ENCODE measurements around the gene TMEM184B. TPM values are rescaled to one million over a fixed set of nuclear protein-coding genes. Genes with fewer than 3 reads are reported as not detected.

Gene TMEM184B
- total and polyA plus RNA-seq, 10 donors: 5.0 to 105 (median 45.1) TPM

- 62 to 87% (median 71%) methylated on average over 14 of the region's 14 CpGs for WGBS, 5 donors
- intact Hi-C loops (cut with DNase I; ENCODE audit: low total_unique reads): loop anchor here (10.0 kb wide), 1 partner anchor 174 kb away; no protein-coding TSS in a partner anchor
- Histone ChIP-seq H3K4me1 (peaks cover 0 to 45% (median 17%) of the 10 kb centered on the region in 6 donors), H3K27me3 (replicated peaks in 1 of 7) (no peaks in the 10 kb centered on the region), H3K27ac (peak overlapping the region in 7 of 8 donors; percentile 20 to 61 (median 51)), H3K36me3 (peaks cover 0 to 83% (median 23%) of the 10 kb centered on the region in 6 donors), H3K4me3 (no peak overlapping the region), H3K9me3 (no peaks in the 10 kb centered on the region)
- TF ChIP-seq POLR2AphosphoS5 (IDR thresholded peaks at IDR 0.05) (peak; percentile 12 to 31 (median 19)), POLR2A (IDR thresholded peaks at IDR 0.05) (no peak)
- TF ChIP-seq, protein P1, sequence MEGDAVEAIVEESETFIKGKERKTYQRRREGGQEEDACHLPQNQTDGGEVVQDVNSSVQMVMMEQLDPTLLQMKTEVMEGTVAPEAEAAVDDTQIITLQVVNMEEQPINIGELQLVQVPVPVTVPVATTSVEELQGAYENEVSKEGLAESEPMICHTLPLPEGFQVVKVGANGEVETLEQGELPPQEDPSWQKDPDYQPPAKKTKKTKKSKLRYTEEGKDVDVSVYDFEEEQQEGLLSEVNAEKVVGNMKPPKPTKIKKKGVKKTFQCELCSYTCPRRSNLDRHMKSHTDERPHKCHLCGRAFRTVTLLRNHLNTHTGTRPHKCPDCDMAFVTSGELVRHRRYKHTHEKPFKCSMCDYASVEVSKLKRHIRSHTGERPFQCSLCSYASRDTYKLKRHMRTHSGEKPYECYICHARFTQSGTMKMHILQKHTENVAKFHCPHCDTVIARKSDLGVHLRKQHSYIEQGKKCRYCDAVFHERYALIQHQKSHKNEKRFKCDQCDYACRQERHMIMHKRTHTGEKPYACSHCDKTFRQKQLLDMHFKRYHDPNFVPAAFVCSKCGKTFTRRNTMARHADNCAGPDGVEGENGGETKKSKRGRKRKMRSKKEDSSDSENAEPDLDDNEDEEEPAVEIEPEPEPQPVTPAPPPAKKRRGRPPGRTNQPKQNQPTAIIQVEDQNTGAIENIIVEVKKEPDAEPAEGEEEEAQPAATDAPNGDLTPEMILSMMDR (IDR thresholded peaks at IDR 0.05 in 8 of 11, conservative IDR thresholded peaks at IDR 0.05 in 3 of 11): peak in 1 of 11 experiments; percentile 23
- no peak for DNase-seq
Measured at GRCh38 chr22:38239101-38239761, 33.6 kb downstream of the TMEM184B start.

DNA sequence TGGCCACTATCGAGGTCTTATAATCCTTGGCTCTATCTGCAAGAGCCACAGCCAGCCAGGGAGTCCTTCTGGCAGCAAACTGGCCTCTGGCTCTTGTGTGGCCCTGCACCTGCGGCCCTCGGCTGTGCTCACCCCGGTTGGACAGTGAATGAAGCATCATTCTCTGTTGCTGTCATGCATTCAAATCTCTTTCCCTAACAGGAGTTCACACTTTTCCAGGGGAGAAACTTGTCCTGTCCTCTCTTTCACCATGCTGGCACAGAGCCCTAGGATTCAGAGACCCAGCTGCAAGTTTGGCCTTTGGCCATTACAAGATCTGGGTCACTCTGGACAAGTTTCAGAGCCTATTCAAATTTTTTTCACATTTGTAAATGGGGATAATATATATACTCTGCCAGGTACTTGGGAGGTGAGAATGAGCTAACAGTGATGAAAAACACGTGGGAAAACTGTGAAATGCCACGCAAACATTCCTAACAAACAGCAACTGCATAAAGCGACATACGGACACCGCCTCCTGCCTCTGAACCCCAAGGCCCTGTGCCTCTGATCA lies 34.2 kb downstream of the TMEM184B start:
- H3K4me3 ChIP-seq: no peak overlapping the region
- H3K4me1 ChIP-seq: peaks cover 0 to 45% (median 16%) of the 10 kb centered on the region in 6 donors
- WGBS, 5 donors: 82 to 87% (median 84%) methylated on average over 9 of the region's 9 CpGs
- intact Hi-C loops (cut with DNase I; ENCODE audit: low total_unique reads): loop anchor here (10.0 kb wide), 1 partner anchor 174 kb away; no protein-coding TSS in a partner anchor
- no peaks in the 10 kb centered on the region for H3K27me3 ChIP-seq (replicated peaks in 1 of 7)
- H3K27ac ChIP-seq: peak overlapping the region in 6 of 8 donors; percentile 20 to 61 (median 52)
- no peak for DNase-seq
- H3K36me3 ChIP-seq: peaks cover 0 to 83% (median 21%) of the 10 kb centered on the region in 6 donors
- no peaks in the 10 kb centered on the region for H3K9me3 ChIP-seq
- TF ChIP-seq POLR2A (IDR thresholded peaks at IDR 0.05) (no peak), POLR2AphosphoS5 (IDR thresholded peaks at IDR 0.05) (no peak)
- TF ChIP-seq, protein P1 (IDR thresholded peaks at IDR 0.05 in 8 of 11, conservative IDR thresholded peaks at IDR 0.05 in 3 of 11): no peak

DNA sequence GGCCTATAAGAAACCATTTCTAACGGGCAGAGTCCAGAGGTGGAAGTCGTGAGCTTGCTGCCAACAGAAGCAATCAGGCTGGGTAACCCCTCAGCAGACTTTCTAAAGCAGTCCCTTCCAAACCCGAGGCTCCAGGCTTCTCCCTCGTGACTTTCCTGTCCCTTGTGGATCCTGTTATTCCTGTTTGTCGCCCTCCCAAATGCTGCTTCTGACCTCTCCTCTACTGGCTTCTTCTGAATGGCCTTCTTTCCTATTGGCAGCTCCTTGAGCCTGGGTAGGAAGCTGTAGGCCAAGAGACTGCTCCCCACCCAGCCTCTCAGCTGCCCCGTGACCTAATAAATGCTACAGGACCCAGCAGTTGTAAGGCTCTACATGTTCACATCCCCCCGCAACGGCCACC lies 36.0 kb downstream of the TMEM184B start:
- no peak overlapping the region for H3K4me3 ChIP-seq
- peak overlapping the region in 1 of 8 donors; percentile 8 for H3K27ac ChIP-seq
- DNase-seq: no peak
- H3K9me3 ChIP-seq: no peaks in the 10 kb centered on the region
- TF ChIP-seq POLR2A (IDR thresholded peaks at IDR 0.05): no peak
- no peak for TF ChIP-seq POLR2AphosphoS5 (IDR thresholded peaks at IDR 0.05)
- TF ChIP-seq, protein P1 (IDR thresholded peaks at IDR 0.05 in 8 of 11, conservative IDR thresholded peaks at IDR 0.05 in 3 of 11): no peak
- H3K4me1 ChIP-seq: peaks cover 0 to 42% (median 16%) of the 10 kb centered on the region in 6 donors
- intact Hi-C loops (cut with DNase I; ENCODE audit: low total_unique reads): loop anchor here (10.0 kb wide), 1 partner anchor 172 kb away; no protein-coding TSS in a partner anchor
- peaks cover 0 to 88% (median 26%) of the 10 kb centered on the region in 6 donors for H3K36me3 ChIP-seq
- 76 to 90% (median 87%) methylated on average over 8 of the region's 8 CpGs for WGBS, 5 donors
- no peaks in the 10 kb centered on the region for H3K27me3 ChIP-seq (replicated peaks in 1 of 7)

All from spleen (tissue), 11 donors.